Stimulated activated CD4-positive, alpha-beta T cell treated with anti-CD3 and anti-CD28 coated beads, Interleukin-2, amount 100 ng/mL, for 24 hours (primary cell): ENCODE measurements around the gene CELF5.
A peak's percentile ranks its signal among the peaks of the same experiment; 100 is the strongest.
"Not testable (repeated sequence)": the region's sequence is repeated elsewhere in the genome, so short reads cannot be mapped to it uniquely, and the experiment has no call there.

ENCODE experiments used
- DNase-seq, 2 donors: peaks; one replicate each; pipeline ENCODE4 v3.0.0-alpha.2; 2020

The CELF5 gene

GRCh38 chr19:3295581-3295980, 71.1 kb downstream of the CELF5 start:
- DNase-seq, result no peak

GRCh38 chr19:3296034-3296433, 71.6 kb downstream of the CELF5 start:
- DNase-seq, result no peak

GRCh38 chr19:3296446-3296845, 72.0 kb downstream of the CELF5 start:
- DNase-seq, result no peak

DNA sequence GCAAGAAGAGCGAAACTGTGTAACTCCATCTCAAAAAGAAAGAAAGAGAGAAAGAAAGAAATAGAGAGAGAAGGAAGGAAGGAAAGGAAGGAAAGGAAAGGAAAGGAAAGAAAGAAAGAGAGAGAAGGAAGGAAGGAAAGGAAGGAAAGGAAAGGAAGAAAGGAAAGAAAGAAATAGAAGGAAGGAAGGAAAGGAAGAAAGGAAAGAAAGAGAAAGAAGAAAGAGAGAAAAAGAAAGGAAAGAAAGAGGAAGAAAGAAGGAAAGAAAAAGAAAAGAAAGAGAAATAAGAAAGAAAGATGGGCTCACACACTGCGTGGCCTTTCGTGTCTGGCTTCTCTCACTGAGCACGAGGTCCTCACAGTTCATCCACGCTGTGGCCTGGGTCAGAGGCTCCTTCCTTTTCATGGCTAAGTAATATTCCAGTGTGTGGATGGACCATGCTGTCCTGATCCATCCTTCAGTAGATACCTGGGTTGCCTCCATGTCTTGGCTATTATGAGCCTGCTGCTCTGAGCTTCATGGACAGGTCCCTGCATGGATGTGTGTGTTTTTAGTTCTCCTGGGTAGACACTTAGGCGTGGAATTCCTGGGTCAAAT, 74.5 kb downstream of the CELF5 start:
- no peak for DNase-seq

DNA sequence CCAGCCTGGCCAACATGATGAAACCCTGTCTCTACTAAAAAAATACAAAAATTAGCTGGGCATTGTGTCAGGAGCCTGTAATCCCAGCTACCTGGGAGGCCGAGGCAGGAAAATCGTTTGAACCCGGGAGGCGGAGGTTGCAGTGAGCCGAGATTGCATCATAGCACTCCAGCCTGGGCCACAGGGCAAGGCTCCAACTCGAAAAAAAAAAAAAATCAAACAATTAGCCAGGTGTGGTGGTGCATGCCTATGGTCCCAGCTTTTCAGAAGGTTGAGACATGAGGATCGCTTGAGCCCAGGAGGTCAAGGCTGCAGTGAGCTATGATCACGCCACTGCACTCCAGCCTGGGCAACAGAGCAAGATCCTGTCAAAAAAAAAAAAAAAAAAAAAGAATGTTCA, 76.1 kb downstream of the CELF5 start:
- DNase-seq, result not testable (repeated sequence)

- DNase-seq, result no peak
Measured at GRCh38 chr19:3302755-3303154, 78.3 kb downstream of the CELF5 start.

DNA sequence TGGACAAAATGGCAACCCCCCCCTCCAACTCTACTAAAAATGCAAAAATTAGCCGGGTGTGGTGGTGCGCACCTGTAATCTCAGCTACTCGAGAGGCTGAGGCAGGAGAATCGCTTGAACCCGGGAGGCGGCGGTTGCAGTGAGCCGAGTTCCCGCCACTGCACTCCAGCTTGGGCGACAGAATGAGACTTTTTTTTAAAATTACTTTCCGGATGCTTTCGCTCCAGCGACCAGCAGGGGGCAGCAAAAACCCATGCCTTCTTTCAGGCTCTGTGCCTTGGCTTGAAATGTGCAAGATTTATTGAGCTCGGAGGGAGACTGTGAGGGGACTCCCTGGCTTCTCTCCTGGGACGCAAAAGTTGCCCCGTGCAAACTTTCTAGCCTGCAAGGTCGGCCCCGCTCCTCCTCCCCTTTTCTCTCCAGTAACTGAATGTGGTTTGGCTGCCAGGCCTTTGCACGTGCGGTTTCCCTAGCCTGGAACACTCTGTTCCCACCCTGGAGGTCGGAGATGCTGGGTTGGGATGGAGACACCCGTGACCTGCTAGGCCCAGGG, 80.5 kb downstream of the CELF5 start:
- DNase-seq, result peak; percentile 87 to 88

DNA sequence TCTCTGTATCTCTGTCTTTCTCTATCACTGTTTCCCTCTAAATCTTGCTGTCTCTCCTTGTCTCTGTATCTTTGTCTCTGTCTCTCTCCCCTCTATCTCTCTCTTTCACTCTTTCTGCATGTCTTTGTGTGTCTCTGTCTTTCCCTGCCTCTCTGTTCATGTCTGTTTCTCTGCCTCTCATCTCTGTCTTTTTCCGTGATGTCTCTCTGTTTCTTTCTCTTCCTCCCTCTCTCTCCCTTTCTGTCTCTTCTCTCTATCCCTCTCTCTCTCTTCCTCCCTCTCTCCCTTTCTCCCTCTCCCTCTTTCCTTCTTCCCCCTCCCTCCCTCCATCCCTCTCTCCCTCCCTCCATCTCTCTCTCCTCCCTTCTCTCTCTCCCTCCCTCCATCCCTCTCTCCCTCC, 85.3 kb downstream of the CELF5 start:
- DNase-seq, result no peak

- no peak for DNase-seq
Measured at GRCh38 chr19:3310280-3310679, 85.8 kb downstream of the CELF5 start.

DNA sequence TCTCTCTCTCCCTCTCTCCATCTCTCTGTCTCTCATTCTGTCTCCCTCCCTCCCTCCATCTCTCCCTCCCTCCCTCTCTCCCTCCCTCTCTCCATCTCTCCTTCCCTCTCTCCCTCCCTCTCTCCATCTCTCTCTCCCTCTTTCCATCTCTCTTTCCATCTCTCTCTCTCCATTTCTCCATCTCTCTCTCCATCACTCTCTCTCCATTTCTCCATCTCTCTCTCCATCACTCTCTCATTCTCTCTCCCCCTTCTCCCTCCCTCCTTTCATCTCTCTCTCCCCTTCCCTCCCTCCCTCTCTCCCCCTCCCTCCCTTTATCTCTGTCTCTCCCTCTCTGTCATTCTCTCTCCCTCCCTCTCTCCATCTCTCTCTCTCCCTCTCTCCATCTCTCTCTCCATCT, 86.2 kb downstream of the CELF5 start:
- DNase-seq, result no peak

DNA sequence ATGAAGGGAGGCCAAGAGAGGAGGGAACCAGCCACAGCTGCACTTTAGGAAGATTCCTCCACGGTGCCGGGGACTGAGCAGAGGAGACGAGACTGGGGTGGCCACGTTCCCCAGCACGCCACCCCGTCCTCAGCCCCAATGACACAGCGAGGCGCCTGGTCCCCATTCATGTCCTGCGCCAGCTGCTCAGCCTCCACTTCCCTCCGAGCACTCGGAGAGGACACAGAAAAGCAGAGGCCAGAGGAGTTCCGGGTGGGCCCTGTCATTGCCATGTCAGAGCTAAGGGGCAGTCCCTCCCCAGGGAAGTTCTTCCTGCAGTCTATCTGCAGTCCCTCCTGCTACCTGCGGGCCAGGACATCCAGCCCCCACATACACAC, 88.7 kb downstream of the CELF5 start:
- no peak for DNase-seq

- DNase-seq, result no peak
Measured at GRCh38 chr19:3314962-3315675, 90.7 kb downstream of the CELF5 start.

DNA sequence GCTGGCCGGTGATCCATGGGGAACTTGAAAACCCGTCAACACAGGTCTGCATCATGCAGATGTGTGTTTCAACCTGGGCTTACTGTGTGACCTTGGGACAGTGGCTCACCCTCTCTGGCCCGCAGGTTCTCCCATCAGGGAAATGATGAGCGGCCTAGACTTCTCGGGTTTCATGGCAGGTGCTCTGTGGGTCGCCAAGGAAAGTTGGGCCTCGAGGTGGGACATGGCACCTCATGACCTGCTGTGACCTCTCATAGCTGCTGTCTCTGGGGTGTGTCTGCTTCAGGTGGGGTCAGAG, 91.2 kb downstream of the CELF5 start:
- no peak for DNase-seq

- no peak for DNase-seq
Measured at GRCh38 chr19:3316132-3316648, 91.7 kb downstream of the CELF5 start.

DNA sequence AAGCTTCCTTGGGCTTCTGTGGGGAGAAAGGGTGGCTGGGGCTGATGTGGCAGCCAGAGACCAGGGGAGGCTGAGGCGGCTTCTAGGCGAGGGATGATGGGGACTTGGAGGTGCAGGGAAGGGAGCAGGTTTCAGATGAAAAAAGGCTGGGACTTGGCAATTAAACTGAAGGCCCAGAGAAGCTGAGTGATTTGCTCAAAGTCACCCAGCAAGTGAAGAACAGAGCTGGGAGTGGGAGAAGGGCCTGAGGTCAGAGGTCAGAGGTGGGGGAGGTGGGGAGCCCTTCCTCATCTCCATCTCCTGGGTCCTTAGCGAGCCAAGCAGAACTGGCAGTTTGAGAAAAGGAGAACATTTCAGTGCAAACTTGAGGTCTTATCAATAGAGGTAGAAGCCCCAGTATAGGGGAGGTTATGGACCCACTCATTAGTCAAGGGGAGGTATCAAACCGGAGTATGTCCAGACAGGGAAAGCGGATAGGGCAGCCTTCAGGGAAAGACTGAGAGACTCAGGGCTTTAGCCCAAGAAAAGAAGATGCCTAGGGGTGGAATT, 92.3 kb downstream of the CELF5 start:
- DNase-seq, result no peak

DNA sequence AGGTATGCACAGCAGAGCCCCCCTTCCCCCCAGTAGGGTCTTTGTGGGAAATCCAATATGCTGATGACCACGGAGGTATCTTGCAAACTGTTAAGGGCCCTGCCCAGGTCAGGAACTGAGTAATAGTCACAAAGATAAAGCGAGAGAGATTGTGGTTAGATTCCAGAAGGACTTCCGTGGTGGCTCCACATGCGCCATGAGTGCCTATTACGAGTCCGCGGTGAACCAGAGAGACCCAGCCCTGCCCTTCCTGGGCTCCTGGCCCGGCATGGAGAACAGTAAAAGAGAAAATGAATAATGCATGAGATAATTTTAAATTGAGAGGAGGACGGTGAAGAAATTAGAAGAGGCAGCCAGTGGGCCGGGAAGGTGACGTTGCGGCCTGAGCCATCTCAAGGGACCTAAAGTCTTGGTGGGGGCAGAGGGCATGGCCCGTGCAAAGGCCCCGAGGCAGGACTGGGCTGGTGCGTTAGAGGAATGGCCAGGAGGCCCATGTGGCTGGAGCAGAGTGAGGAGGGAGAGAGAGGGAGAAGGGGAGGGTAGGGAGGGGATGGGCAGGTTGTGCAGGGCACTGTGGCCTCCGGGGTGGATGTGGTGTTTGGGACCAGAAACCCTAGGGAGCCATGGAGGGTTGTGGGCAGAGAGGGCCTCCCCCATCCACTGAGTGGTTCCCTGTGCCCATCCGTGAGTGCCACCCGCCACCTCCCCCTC, 95.3 kb downstream of the CELF5 start:
- no peak for DNase-seq

DNA sequence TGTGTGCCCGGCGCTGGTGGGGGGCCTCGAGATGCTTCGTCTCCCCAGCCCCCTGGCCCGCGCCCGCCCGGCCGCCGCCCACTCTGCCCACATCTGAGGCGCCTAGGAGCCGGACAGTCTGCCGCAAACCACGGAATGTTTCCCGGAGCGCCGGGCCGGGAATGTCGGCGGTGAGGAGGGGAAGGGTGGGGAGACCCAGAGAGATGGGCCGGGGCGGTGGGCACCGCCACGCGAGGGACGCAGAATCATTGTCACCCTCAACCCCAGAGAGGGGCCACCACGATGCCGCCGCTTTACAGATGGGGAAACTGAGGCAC, 95.9 kb downstream of the CELF5 start:
- DNase-seq, result no peak

- no peak for DNase-seq
Measured at GRCh38 chr19:3320853-3321252, 96.4 kb downstream of the CELF5 start.

- DNase-seq, result no peak
Measured at GRCh38 chr19:3321696-3322095, 97.2 kb downstream of the CELF5 start.

DNA sequence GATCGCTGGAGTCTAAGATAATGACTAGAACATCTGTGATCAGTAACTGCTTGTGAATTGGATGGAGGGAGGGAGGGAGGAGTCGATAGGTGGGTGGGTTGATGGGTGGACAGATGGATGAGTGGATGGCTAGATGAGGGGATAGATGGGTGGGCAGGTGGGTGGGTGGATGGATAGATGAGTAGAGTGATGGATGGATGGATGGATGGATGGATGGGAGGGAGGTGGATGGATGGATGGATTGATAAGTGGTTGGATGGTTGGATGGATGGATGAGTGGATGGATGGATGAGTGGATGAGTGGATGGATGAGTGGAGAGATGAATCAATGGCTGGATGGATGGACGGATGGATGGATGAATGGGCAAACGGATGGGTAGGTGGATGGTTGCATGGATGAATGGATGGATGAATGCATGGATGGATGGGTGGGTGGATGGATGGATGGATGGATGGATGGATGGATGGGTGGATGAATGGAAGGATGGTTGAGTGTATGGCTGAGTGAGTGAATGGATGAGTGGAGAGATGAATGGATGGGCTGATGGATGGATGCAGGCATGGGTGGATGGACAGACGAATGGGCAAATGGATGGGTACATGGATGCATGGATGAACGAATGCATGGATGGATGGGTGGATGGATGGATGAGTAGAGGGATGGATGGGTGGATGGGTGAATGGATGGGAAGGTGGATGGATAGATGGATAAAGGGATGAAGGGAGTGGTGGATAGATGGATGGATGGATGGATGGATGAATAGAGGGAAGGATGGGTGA, 97.9 kb downstream of the CELF5 start:
- no peak for DNase-seq

DNA sequence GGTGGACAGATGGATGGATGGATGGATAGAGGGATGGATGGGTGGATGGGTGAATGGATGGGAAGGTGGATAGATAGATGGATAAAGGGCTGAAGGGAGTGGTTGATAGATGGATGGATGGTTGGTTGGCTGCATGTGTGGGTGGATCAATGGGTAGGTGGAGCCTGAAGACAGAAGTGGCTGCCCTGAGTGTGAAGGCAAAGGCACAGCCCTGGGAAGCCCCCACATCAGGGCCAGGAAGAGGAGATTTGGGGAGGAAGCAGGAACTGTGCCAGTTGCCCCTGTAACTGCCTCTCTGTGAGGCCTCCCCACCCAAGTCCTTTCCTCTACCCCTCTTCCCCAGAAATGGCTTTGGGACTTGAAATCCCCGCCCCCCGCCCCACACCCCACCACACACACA, 98.6 kb downstream of the CELF5 start:
- DNase-seq, result no peak

GRCh38 chr19:3323658-3324057, 99.2 kb downstream of the CELF5 start:
- no peak for DNase-seq

DNA sequence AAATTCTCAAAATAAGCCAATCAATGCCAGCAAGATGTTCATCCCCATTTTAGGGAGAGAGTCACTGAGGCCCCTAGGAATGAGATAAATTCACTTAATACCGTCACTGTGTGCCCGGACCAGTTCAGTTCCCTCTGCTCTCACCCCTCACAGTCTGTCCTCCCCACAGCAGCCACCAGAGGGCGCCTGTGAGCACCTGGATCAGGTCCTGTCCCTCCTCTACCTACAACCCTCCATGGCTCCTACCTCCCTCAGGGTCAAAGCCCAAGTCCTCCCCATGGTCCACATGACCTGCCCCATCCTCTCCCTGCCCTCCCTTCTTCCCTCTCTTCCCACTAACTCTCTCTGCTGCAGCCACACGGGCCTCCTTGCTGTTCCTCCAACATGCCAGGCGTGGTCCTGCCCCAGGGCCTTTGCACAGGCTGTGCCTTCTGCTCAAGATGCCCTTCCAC, 100.0 kb downstream of the CELF5 start:
- DNase-seq, result peak; percentile 88 to 89
